Cardiac septum (tissue), 1 donor: ENCODE results near the gene MRPL33. TPM values are rescaled to one million over a fixed set of nuclear protein-coding genes. Genes with fewer than 3 reads are reported as not detected.
"Not testable (repeated sequence)": the region's sequence is repeated elsewhere in the genome, so short reads cannot be mapped to it uniquely, and the experiment has no call there.

Source experiments
- DNase-seq: peaks from one replicate; pipeline ENCODE4 v3.0.0-alpha.2; 2020; ENCODE audit warnings: low spot score
- intact Hi-C: fragments of 100-400 bp; cut with DNase I; formaldehyde crosslinking; loops from one replicate; pipeline ENCODE4 v1.14.0; 2022
- total RNA-seq: library from RNA; stranded (reverse); fragmentation: NEBNext Ultra II Directional; extraction: Animal tissue kit (Norgen Biotek cat#: 25700); gene quantifications from one replicate; pipeline ENCODE4 v1.2.1, GENCODE V29; 2021
- donor health status: DM: no; HTN: no; CAD: no.

MRPL33 gene
- total RNA-seq, 1 donor from 2014 or later: 258 TPM

DNA sequence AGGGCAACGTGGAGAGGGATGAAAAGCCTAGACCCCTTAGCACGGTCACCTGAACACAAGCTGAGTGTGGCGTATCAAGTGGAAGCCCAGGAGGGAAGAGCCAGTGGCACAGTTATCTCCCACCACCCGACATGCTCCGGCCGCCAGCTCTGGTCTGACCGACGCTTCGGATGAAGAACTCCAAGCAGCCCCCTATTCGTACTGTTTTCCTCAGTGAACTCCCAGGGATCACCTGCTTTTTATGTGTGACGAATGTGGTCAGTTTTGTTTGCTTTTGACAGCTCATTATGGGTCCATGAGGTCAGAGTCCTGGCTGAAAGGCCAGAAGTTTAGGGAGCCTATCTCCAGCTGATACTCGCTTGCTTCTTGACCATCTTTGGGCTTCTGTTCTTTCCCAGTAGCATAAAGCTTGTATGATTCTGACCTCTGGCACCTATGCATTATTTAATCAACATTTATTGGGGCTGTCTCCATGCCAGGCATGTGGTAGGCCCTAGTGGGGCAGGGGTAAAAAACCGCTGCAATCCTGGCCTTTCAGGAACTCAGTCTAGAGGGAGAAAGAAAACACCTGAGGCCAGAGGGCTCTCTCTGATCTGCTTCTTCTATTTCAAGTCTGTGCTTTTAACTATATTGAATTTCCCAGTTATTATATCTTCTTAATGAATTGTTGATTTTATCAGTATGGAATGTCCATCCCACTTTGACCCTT lies 33.0 kb upstream of the MRPL33 start:
- DNase-seq: no peak
- intact Hi-C loops: loop anchor here (5.0 kb wide), 2 partner anchors 39 to 654 kb away; partner anchors contain the start of gene FOSL2

DNA sequence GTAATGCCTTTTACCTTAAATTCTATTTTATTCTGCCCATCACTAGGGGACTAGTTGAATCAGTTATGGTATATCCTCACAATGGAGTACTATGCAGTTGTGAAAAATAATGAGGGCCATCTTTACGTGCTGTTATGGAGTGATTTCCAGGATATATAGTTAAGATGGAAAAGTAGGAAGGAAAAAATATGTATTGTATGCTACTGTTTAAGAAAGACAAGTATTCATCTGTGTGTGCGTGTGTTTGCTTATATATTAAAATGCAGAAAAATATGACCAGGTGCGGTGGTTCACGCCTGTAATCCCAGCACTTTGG lies 32.5 kb upstream of the MRPL33 start:
- intact Hi-C loops: loop anchor here (5.0 kb wide), 2 partner anchors 38 to 653 kb away; partner anchors contain the start of gene FOSL2
- no peak for DNase-seq

GRCh38 chr2:27741673-27742072 lies 29.8 kb upstream of the MRPL33 start:
- no peak for DNase-seq
- intact Hi-C loops: no loop called here

- intact Hi-C loops: no loop called here
- no peak for DNase-seq
Measured at GRCh38 chr2:27742571-27742970, 28.9 kb upstream of the MRPL33 start.

DNA sequence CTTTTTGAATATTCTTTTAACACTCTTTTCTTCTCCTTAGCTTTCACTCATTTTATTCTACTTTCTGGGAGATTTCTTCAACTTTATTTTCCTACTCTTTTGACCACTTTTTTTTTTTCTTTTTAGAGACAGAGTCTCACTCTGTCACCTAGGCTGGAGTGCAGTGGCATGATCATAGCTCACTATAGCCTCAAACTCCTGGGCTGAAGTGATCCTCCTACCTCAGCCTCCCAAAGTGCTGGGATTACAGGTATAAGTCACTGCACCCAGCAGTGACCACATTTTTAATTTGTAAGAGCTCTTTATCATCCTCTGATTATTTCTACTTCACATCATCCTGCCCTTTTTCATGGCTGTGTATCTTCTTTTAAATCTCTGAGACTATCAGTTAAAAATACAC lies 26.0 kb upstream of the MRPL33 start:
- DNase-seq, intact Hi-C loops: not testable (repeated sequence)

DNA sequence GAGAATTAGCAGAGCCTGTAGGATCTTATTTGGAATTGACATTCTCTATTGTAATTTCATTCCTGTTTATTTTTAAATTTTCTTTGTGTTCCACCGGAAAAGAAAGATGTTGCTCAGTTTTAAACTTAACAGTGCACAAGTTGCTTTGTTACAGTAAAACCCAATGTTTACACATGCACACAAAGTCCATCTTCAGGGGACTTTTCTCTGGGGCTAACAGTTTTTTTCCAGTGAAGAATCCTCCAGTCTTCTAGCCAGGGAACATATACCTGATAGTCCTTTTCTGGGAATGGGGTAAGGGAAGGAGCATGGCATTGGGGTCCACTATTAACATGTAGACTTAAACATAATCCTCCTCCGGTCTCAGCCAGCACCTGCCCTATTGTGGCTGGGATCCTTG lies 25.2 kb upstream of the MRPL33 start:
- no peak for DNase-seq
- intact Hi-C loops: no loop called here

DNA sequence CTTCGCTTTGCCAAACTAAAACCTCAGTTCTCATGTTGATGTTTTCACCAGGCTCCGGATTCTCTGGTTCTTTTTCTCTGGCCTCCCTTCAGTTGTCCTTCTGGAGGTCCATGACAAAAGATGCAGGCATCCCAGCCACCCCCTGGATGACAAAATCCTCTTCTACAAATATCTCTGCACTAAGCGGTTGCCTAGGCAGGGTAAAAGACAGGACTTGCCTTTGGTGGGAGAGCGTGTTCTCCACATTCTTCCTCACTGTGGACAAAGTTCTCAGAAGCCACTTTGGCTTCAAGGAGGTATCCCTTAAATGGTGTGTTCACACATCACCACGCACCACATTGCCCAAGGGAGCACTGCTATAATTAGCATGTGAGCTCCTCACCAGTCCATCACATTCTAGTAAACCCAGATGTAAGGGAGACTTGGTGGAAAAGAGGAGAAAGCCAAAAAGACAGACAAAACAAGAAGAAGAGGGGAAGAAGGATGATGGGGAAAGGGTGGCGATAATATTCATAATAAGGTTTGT lies 23.6 kb upstream of the MRPL33 start:
- intact Hi-C loops: no loop called here

DNA sequence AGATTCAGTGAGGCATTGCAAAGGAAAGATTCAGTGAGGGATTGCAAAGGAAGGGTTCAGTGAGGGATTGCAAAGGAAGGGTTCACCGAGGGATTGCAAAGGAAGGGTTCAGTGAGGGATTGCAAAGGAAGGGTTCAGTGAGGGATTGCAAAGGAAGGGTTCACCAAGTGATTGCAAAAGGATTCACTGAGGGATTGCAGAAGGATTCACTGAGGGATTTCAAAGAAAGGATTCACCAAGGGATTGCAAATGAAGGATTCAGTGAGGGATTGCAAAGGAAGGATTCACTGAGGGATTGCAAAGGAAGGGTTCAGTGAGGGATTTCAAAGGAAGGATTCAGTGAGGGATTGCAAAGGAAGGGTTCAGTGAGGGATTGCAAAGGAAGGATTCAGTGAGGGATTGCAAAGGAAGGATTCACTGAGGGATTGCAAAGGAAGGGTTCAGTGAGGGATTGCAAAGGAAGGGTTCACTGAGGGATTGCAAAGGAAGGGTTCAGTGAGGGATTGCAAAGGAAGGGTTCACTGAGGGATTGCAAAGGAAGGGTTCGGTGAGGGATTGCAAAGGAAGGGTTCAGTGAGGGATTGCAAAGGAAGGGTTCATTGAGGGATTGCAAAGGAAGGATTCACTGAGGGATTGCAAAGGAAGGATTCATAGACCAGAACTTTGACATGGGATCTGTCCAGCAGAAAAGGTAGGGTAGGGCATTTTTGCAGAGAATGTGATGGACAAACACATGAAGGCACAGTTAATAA lies 22.5 kb upstream of the MRPL33 start:
- DNase-seq, intact Hi-C loops: not testable (repeated sequence)

More for the DNA sequence above, 23.6 kb upstream of the MRPL33 start:
- DNase-seq: no peak

- no peak for DNase-seq
- intact Hi-C loops: no loop called here
Measured at GRCh38 chr2:27751377-27751776, 20.1 kb upstream of the MRPL33 start.

DNA sequence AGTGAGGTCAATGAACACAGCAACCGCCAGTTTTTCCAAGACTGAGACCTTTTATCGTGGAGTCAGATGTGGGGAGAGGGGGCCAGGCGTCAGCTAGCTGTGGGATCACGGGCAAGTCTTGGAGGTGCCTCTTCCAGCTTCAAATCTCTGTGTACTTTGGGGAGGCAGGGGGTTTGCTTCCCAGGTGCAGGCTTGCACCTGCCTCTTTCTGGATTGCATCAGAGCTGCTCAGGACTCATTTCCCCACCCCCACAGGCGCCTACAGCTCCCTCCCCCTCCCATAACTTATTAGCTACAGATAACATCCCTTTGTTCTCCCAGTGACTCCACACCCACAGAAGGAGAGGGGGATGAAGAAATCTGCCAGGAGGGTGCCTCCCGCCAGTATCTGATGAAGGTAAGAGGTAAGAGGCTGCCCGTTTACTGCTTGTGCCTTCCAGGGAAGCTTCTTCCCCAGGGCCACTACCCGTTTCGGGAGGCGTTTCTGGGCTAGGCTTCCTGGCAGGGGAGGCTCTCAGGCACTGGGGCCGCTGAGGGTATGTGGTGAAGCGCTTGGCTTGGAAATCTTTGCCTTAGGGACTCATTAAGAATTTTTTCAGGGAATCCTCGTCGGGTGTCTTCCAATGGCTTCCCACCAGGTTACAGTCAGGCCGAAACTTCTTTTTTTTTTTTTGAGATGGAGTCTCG lies 18.8 kb upstream of the MRPL33 start:
- intact Hi-C loops: loop anchor here (2.0 kb wide), 1 partner anchor 700 kb away; no protein-coding TSS in a partner anchor
- DNase-seq: no peak

DNA sequence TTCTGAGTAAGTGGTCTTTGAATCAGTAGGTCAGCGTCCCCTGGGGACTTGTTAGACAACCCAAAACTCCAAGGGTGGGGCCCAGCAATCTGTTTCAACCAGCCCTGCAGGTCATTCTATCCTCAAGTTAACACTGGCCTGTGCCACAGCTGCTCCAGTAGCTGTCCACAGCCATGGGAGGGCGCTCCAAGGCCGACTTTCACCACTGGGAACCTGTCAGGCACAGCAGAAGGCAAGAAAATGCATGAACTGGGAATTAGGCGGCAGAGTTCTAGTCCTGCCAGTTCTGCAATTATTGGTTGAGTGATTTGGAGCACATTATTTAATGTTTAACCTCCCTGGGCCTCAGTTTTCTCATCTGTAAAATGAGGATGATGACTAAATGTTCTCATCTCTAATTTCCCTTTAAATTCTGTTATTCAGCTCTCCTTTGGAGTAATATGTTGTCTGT lies 17.4 kb upstream of the MRPL33 start:
- DNase-seq: peak; percentile 92
- intact Hi-C loops: no loop called here

DNA sequence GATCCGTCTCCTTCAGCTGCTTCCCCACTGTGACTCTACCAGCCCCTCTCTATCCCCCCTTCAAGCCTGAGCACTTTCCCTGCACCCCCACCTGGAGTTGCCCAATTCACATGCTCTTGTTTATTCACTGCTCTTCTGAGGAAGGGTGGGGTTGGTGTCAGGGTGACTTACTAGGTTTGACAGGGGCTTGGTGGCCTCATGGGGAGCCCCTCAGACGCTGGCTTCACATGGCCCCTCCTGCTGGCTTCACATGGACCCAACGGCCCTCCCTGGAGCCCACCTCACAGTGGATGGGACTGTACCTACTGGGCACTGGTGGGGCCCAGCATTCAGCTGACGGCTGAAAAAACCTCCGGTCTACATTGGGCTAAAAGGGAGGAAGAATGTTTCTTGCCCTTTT lies 16.7 kb upstream of the MRPL33 start:
- no peak for DNase-seq
- intact Hi-C loops: no loop called here

GRCh38 chr2:27756091-27756490 lies 15.4 kb upstream of the MRPL33 start:
- intact Hi-C loops: no loop called here
- no peak for DNase-seq

- intact Hi-C loops: no loop called here
- DNase-seq: no peak
Measured at GRCh38 chr2:27756544-27757498, 14.7 kb upstream of the MRPL33 start.

DNA sequence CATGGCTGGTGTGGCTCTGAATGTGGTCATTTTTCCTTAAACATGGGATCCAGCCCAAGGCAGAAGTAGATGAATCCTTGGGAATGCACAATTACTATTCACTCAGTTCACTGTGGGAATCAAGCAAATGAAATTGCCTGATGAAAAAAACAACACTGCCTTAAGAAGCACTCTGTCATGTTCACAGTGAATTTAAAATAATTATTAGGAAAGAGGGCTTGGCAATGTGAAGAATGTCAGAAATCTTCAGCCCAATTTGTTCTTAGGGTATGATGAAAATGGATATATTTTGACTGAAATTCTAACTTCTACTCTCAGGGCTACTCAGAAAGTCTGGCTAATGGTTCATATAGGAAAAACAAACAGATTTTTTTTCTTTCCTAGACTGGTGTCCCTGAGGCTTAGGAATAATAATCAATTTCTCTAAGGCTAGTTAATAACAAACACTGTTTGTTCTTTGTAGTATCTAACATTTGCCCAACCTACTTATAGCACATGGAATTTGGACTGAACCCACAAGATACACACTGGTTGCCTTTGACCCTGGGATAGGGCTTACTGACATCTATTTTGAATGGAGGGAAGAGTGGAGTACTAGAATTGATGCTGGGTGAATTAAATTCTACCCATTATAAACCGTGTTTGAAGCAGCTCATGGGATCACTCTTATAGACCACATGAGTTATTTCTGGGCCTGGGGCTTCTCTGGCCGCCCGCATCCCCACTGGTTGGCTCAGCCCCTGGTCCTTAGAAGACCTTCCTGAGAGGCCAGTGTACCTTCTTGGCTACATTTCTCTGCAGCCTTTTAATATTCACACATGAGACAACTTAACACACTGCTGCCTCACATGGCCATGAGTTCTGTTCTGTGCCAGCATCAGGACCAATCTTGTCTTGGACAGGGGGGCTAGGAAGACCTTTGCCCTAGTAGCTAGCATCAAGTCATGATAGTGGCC lies 8.3 kb upstream of the MRPL33 start:
- intact Hi-C loops: loop anchor here (5.0 kb wide), 1 partner anchor 189 kb away; no protein-coding TSS in a partner anchor
- DNase-seq: no peak

DNA sequence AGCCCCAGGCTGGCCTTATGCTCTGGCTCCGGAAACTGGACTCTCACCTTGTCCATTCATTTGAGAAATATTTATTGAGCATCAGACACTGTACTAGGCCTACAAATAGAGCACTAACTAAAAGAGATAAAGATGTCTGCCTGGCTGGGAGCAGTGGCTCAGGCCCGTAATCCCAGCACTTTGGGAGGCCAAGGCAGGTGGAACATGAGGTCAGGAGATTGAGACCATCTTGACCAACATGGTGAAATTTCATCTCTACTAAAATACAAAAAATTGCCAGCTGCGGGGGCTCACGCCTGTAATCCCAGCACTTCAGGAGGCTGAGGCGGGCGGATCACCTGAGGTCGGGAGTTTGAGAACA lies 7.6 kb upstream of the MRPL33 start:
- no peak for DNase-seq
- intact Hi-C loops: loop anchor here (5.0 kb wide), 1 partner anchor 188 kb away; no protein-coding TSS in a partner anchor

- not testable (repeated sequence) for DNase-seq
- intact Hi-C loops: loop anchor here (5.0 kb wide), 1 partner anchor 188 kb away; no protein-coding TSS in a partner anchor
Measured at GRCh38 chr2:27764526-27764925, 7.0 kb upstream of the MRPL33 start.
